Retinal pigment epithelial cell (primary cell): ENCODE results near the gene KCNJ6.
"Not testable (repeated sequence)": the region's sequence is repeated elsewhere in the genome, so short reads cannot be mapped to it uniquely, and the experiment has no call there.

Source experiments
- DNase-seq: peaks from one replicate; pipeline ENCODE4 v3.0.0-alpha.2; 2010; ENCODE audit warnings: low read depth
- H3K4me3 ChIP-seq: 2 replicates; pipeline ENCODE4 v1.5.1; 2011; ENCODE audit warnings: mild to moderate bottlenecking, low read length, control low read depth, moderate library complexity
- CTCF ChIP-seq: conservative IDR thresholded peaks from 2 replicates; pipeline ENCODE4 v1.5.1; 2011; ENCODE audit warnings: low read depth, low read length, control low read depth, inconsistent platforms

Gene KCNJ6

GRCh38 chr21:37667380-37667779 is 248.9 kb downstream of the KCNJ6 start:
- TF ChIP-seq CTCF: no peak
- DNase-seq: no peak
- H3K4me3 ChIP-seq: no peak overlapping the region

- no peak for TF ChIP-seq CTCF
- no peak overlapping the region for H3K4me3 ChIP-seq
- DNase-seq: no peak
Measured at GRCh38 chr21:37665230-37666024, 250.8 kb downstream of the KCNJ6 start.

GRCh38 chr21:37662227-37662626 is 254.0 kb downstream of the KCNJ6 start:
- not testable (repeated sequence) for DNase-seq

GRCh38 chr21:37660709-37661108 is 255.5 kb downstream of the KCNJ6 start:
- no peak for DNase-seq
- TF ChIP-seq CTCF: no peak
- H3K4me3 ChIP-seq: no peak overlapping the region

More at GRCh38 chr21:37662227-37662626, 254.0 kb downstream of the KCNJ6 start:
- H3K4me3 ChIP-seq: not testable (repeated sequence)

GRCh38 chr21:37659874-37660273 is 256.4 kb downstream of the KCNJ6 start:
- TF ChIP-seq CTCF: no peak
- DNase-seq: no peak
- no peak overlapping the region for H3K4me3 ChIP-seq

GRCh38 chr21:37658817-37659458 is 257.3 kb downstream of the KCNJ6 start:
- TF ChIP-seq CTCF: peak; percentile 29
- no peak for DNase-seq
- no peak overlapping the region for H3K4me3 ChIP-seq

- no peak overlapping the region for H3K4me3 ChIP-seq
- DNase-seq: no peak
- no peak for TF ChIP-seq CTCF
Measured at GRCh38 chr21:37658121-37658816, 258.0 kb downstream of the KCNJ6 start.
